ENCODE data around the gene SPON1. TPM values are rescaled to one million over a fixed set of nuclear protein-coding genes. Genes with fewer than 3 reads are reported as not detected.
A peak's percentile ranks its signal among the peaks of the same experiment; 100 is the strongest.

SPON1 gene
- total RNA-seq, 1 experiment from 2014 or later: 0.10 TPM

- Histone ChIP-seq H3K9me3 (ENCODE audit: control insufficient read depth, insufficient read depth, low read depth, low read length) (no peaks in the 10 kb centered on the region), H3K4me1 (ENCODE audit: control insufficient read depth, insufficient read depth, low read length) (no peaks in the 10 kb centered on the region), H3K4me3 (ENCODE audit: low read depth in 2 of 2, low read length in 2 of 2) (no peak overlapping the region), H3K27ac (ENCODE audit: low read length) (no peak overlapping the region), H3K27me3 (ENCODE audit: control insufficient read depth, insufficient read depth, low read length) (no peaks in the 10 kb centered on the region), H3K36me3 (ENCODE audit: control insufficient read depth, insufficient read depth, low read length) (no peaks in the 10 kb centered on the region)
- CTCF ChIA-PET: no interaction called here
- TF ChIP-seq CTCF (IDR thresholded peaks at IDR 0.05): no peak
- TF ChIP-seq REST (IDR thresholded peaks at IDR 0.05; ENCODE audit: insufficient read depth in 1 of 2, low read depth in 2 of 2, low read length in 1 of 2): no peak
- no peak for TF ChIP-seq SIN3A (IDR thresholded peaks at IDR 0.05; ENCODE audit: borderline replicate concordance, insufficient read depth, low read depth, low read length)
- TF ChIP-seq TCF7L2 (IDR thresholded peaks at IDR 0.05; ENCODE audit: low read depth, low read length): no peak
- no peak for TF ChIP-seq POLR2AphosphoS5 (IDR thresholded peaks at IDR 0.05; ENCODE audit: low read depth, low read length)
- no peak for ATAC-seq
- POLR2A ChIA-PET: no interaction called here
- in situ Hi-C loops (cut with HindIII; ENCODE audit: low pct_unique_long_range_greater_than_20kb, low sequenced_read_pairs) (no loop called here), intact Hi-C loops (cut with micrococcal nuclease; ENCODE audit: unreplicated experiment) (no loop called here)
- no peak for DNase-seq (ENCODE audit: low read depth, low spot score)
- BruUV-seq (replicated peaks): no TSS peak
Measured at GRCh38 chr11:14036469-14036868, 73.9 kb downstream of the SPON1 start.

- H3K9me3 ChIP-seq (ENCODE audit: control insufficient read depth, insufficient read depth, low read depth, low read length): no peaks in the 10 kb centered on the region
- H3K4me1 ChIP-seq (ENCODE audit: control insufficient read depth, insufficient read depth, low read length): no peaks in the 10 kb centered on the region
- H3K4me3 ChIP-seq (ENCODE audit: low read depth in 2 of 2, low read length in 2 of 2): no peak overlapping the region
- POLR2A ChIA-PET: no interaction called here
- H3K27me3 ChIP-seq (ENCODE audit: control insufficient read depth, insufficient read depth, low read length): peaks cover 2% of the 10 kb centered on the region; the same call in 1 of the 2 replicates
- CTCF ChIA-PET: no interaction called here
- intact Hi-C loops (cut with micrococcal nuclease; ENCODE audit: unreplicated experiment): no loop called here
- H3K27ac ChIP-seq (ENCODE audit: low read length): no peak overlapping the region
- no peaks in the 10 kb centered on the region for H3K36me3 ChIP-seq (ENCODE audit: control insufficient read depth, insufficient read depth, low read length)
- no peak for ATAC-seq
- in situ Hi-C loops (cut with HindIII; ENCODE audit: low pct_unique_long_range_greater_than_20kb, low sequenced_read_pairs): no loop called here
- BruUV-seq (replicated peaks): no TSS peak
- DNase-seq (ENCODE audit: low read depth, low spot score): no peak
- TF ChIP-seq REST (IDR thresholded peaks at IDR 0.05; ENCODE audit: insufficient read depth in 1 of 2, low read depth in 2 of 2, low read length in 1 of 2) (no peak), CTCF (IDR thresholded peaks at IDR 0.05) (peak; percentile 49), SIN3A (IDR thresholded peaks at IDR 0.05; ENCODE audit: borderline replicate concordance, insufficient read depth, low read depth, low read length) (no peak), POLR2AphosphoS5 (IDR thresholded peaks at IDR 0.05; ENCODE audit: low read depth, low read length) (no peak), TCF7L2 (IDR thresholded peaks at IDR 0.05; ENCODE audit: low read depth, low read length) (no peak)
Measured at GRCh38 chr11:14041040-14041439, 78.5 kb downstream of the SPON1 start.
